Measurements from ENCODE around the gene FBXO3.

Gene FBXO3

DNA sequence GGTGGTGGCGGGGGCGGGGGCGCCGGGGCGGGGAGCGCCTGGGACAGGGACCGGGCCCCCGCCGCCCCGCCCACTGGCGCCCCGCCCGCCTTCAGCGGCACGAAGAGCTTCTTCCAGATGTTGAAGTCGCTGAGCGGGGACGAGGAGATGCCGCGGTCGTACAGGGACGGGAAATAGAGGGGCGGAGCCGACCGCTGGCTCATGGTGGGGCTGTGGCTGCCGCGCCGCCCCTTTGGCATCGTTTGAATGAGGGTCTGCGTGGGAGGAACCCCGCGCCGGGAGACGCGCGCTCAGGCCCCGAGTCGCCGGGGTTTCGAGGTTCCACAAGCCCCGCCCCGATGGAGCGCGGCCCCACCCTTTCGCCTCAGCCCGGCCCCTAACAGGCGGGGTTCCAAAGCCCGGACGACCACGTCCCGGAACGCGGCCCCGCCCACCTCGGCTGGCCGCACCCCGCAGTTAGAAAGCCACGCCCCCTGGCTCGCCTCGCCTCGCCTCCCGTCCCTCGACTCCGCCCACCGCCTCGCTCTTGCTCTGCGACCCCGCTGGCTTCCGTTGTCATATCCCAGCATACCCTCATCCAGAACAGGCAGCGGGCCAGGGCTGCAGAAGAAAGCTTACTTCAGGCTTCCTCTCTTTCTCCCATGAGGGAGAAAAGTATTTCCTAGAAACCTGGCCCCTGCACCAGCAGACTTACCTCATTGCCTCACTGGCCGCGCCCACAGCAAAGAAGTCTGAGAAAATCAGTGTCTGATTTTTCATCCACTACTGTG, 73.6 kb downstream of the FBXO3 start, which contains the start of gene C11orf91:
C11orf91 (minus strand) TSS at position 325 of the 770 bp plus-strand sequence; CDS start at position 239, 86 bp downstream.
- no peak for DNase-seq

DNA sequence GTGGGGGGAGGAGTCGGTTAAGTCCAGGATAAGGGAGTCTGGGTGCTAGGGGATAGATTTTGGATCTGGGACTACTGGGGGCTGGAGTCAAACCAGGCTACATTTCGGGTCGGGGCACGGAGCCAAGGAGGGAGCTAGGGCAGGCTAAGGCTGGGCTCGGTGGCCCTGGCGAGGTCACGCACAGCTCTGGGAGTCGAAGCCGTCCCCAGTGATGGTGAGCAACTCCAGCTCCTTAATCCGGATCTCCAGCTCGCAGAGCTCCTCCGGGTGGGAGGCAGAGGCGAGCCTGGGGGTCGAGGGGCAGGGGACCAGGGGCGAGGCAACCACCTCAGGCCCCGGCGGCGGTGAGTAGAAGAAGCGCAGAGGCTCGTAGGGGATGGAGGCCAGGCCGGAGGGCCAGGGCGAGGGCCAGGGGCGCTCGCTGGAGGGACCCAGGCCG, 74.2 kb downstream of the FBXO3 start:
- no peak for DNase-seq

DNA sequence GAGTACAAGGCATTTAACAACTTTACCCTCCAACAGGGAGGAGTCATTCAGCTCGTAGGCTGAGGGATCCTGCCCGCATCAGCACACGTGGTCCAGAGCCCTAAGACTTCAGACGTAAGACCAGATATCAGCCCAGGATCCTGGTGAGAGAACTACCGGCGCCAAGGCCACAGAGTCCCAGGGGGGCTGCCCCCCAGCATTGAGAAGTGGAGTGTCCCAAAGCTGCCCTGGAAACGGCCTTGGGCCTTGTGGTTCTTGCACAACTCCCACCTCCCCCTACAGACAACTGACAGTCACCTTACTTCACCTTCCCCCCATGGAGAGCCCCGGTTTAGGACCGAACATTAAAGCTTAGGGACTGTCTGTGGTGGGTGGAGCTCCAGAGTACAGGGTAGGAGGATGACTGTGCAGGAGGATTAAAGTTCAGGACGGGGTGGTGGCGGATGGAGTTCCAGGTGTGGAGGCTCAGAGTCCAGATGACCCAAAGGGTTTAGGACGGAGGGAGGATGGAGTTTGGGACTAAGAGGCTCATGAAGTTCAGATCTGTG, 74.7 kb downstream of the FBXO3 start:
- DNase-seq: no peak

DNA sequence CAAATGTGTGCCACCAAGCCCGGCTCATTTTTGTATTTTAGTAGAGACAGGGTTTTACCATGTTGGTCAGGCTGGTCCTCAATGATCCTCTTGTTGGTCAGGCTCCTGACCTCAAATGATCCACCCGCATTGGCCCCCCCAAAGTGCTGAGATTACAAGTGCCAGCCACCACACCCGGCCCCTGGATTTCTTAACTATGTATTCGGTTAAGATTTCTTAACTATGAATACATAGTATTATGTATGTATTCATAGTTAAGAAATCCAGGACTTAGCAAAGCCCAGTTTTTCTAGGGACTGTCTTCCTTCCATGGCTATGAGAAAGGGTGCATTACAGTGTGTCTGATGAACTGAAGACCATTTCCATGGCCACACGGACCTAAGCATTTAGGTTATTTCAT, 75.4 kb downstream of the FBXO3 start:
- DNase-seq: no peak

DNA sequence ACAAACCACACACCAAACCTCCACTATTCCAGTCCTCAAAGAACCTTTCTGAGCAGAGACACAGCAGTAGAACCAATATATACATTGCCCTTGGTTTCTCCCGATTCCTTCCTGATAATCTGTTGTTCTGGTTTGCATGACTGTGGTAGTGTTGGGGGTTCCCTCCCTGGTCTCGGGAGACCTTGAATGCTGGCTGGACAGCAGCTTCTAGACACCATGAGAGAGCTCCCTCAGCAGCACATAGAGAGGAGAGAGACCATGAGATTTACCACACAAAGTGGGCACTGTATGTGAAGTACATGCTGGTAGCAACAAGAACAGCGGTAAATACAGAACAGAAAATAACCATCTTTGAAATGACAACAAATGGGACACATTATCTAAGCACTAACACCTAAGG, 76.3 kb downstream of the FBXO3 start:
- no peak for DNase-seq

DNA sequence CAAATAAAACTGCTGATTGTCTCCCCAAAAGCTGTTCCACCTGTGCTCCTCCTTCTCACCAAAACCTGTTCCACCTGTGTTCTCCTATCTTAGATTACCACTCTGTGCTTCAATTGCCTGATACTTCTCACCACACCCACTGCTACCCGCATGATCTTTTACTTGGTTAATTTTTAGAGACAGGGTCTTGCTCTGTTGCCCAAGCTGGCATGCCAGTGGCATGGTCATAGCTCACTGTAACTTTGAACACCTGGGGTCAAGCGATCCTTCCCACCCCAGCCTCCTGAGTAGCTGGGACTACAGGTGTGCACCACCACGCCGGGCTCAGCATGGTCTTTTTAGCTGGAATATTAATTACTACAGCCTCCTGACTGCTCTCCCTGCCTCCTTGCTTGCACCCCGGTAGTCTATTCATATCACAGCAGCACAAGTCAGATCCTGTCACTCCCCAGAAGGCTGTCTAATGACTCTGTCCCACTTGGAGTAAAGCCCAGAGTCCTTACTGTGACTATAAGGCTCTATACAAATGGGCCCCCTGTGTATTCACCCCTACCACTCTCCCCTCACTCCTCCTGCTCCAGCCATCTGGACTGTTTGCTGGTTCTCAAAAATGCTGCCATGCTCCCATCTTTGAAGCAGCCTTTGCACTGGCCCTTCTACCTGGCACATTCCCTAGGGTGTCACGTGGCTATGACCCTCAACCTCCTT, 77.2 kb downstream of the FBXO3 start:
- DNase-seq: no peak

DNA sequence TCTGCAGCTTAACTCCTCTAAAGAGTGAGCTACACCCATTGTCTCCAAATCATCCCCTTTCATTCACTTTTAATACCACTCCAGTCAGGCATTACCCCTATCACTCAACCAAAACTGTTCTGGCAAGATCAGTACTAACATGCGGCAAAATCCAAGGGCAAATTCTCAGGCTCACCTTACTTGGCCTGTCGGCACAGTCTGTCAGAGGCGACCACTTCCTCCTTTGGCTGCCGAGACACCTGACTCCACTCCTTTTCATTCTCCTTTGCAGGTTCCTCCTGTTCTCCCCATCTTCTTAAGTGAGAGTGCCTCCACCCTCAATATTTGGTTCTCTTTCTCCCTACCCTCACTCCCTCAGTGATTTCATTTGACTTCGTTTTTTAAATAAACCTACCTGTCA, 77.9 kb downstream of the FBXO3 start:
- DNase-seq: no peak

DNA sequence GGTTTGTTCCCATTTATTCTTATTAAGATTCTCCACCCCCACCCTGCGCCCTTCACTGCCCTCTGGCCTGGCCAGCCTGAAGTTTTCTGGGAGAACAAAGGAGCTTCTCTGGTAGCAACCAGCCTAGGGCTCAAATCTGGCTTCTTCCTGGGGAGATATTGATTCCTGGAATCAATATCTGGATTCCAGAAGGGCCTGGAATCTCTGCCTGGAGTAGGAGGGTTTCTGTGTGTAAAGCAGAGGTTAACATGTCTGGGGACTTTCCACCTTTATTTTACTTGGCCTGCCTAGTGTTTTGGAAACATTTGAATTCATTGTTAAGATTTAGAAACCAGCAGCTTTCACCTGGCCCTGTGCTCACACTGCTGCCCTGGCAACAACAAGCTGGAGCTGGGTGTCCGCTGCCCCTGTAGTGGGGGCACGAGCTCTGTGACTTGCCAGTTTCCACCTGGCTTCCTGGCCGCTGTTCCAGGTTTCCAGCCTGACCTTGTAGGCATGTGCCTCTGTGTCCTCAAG, 79.2 kb downstream of the FBXO3 start:
- DNase-seq: no peak

DNA sequence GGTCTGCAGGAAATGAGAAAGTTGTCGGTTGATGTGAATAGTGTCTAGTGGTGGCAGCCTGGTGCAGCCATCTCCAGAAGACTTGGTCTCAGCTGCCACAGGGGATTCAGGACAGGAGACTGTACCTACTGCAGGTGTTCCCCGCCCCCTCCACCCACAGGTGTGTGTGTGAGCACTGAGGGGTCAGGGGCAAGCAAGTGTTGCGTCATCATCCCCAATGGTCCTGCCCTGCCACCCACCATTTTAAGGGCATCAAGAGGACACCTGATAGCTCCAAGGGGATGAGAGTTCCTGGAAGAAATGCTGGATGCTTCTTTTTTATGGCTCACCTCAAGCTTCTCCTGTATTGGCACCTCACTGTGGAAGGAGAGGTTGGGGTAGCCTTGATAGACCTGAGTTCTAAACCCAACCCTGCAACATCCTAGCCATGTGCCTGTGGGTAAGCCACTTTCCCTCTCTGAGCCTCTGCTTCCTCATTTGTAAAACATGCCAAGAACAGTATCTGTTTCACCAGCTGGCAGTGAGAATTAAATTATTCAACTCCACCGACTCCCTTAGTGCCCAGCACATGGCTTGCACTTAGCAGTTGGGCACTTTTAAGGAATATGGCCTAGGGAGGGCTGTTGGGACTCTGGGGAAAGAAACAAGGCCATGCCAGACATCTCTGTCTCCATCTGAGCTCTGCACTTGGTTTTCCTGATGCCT, 79.8 kb downstream of the FBXO3 start:
- DNase-seq: no peak

DNA sequence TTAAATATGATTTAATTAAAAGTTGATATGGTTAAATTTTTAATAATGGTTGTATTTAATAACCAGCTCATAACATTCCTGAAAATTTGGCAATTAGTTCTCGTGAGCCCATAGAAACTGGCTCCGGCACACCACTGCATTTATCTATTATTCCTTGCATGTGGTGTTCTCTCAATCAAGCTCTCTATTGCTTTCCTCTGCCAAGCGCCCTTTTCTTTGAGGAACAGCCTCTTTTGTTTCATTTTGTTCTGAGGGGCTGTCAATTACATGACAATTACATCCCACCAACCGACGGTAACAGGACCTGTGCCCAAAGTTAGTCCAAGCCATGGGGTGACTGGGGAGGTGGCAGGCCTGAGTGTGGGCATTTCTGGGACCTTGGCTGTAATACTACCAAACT, 81.8 kb downstream of the FBXO3 start:
- no peak for DNase-seq

DNA sequence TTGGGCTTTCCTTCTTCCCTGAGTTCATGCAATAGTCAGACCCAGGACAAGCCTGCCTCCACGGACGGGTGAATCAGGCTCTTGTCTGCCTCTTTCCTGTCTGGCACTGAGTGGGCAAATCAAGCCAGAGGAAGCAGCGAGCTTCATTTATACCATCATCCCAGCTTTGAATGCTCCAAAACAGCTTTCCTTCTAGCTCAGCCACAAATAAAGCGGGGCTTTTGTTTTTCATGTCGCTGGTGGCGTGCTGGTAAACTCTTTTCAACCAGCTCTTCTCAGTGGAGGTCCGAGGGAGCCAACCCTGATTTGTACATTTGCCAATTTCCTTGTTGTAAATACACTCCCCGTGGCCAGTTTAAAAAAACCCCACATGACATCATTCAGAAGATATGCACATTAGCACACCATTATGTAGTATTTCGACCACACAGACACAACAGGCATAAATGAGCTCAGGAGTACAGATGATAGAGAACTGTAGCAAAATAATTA, 82.3 kb downstream of the FBXO3 start:
- no peak for DNase-seq

DNA sequence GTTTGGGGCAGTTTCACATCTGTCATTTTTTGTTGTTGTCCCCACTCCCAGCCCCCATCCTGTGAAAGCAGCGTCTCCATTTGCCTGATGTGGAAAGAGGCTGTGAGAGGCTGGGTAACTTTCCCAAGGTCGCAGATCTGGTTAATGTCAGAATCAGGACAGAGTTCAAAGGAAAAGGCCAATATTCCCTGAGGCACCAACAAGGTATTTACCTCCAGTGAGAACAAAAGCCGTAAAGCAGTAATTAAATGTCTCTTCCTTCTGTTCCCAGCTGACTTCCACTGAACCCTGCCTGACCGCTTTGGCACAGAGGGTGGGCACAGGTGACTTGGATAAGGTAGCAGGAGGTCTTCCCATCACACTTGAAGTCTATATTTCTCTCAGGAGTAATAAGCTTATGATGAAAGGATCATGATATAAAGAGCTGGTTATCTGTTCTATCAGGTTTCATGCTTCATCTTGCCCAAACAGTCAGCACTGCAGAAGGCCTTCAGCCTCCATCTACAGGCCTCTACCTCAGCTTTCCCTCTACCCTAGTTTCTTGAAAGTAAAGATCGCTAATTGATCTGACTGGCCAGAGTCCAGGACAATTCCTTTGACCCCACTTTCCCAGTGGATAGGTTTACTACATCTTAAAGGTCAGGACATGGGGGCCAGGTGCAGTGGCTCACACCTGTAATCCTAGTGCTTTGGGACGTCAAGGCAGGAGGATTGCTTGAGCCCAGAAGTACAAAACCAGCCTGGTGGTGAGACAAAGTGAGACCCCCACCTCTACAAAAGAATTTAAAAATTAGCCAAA, 83.1 kb downstream of the FBXO3 start:
- DNase-seq: no peak
